Measurements from ENCODE around the gene GPR87.

Gene GPR87

DNA sequence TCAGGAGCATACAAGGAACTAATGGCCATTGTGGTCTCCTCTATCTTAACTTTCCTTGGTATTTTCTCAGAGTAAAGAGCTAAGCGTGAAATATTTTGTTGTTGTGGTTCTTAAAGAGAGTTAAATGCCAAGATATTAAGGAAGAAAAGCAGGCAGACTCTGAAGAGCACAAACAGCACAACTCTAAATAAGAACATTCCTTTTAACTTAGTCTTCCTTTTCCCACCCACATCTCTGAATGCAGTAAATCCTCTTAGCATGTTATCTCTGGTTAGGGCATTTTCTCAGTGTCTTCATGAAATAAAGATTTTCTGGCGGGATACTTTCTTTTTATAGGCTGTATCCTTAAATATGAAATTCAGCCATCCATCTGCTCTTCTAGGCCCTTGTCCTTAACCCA lies 1.5 kb downstream of the GPR87 start:
- DNase-seq: no peak

DNA sequence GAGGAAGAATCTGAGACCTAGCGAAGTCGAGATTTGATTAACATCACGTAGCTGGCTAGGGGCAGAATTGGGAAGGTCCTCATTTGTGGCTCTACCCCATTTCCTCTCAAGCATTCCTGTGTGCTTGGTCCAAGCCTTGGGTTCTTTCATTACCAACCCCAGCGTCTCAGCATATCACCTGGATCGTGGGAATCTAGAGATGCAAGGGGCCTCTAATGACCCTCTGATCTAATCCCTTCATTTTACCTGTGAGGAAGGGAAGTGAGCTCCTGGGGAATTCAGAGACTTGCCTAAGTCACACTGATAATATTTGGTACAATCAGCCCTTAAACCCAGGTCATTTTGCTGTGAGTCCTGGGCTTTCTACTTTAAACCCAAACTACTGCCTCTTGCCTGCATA lies 2.0 kb downstream of the GPR87 start:
- DNase-seq: no peak

DNA sequence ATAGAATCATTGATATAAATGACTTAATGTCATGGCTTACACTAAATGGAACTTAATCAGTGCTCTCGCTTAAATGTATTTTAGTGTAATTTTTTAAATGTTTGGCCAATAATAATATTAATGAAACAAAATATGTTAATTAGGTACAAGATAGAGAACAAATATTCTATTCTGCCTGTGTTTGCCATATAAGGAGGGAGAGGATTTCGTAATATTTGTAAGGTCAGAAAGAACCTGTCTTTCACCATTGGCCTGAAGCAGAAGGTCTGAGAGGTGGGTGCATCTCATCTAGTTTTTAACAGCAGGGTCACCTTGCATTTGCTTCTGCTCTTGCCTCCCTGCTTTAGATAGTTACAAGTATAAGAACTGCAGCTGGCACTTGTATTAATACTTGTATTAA lies 2.5 kb downstream of the GPR87 start:
- no peak for DNase-seq

DNA sequence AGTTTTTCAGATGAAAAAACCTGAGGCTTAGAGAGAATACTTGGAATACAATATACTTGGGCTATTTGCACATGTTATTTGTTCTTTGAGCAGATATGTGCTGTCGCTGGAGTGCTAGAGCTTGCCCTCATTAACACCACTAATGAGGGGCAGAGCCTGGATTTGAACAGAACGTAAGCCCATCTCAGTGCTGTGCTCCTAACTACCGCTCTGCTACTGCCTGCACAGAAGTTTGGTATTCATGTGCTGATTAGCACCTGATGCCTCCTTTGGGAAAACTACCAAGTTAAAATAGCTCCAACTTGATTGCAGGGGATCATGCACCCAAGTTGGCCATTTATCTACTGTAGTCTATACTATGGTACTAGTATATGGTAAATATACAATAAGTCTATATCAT lies 3.6 kb downstream of the GPR87 start:
- no peak for DNase-seq

GRCh38 chr3:151309566-151309965 lies 7.1 kb downstream of the GPR87 start:
- DNase-seq: no peak

- DNase-seq: no peak
These were observed 8.8 kb downstream of the GPR87 start for GRCh38 chr3:151307583-151308488.

GRCh38 chr3:151307131-151307530 lies 9.5 kb downstream of the GPR87 start:
- no peak for DNase-seq

GRCh38 chr3:151306168-151306810 lies 10.3 kb downstream of the GPR87 start:
- DNase-seq: no peak

GRCh38 chr3:151305775-151306151 lies 10.9 kb downstream of the GPR87 start:
- no peak for DNase-seq

GRCh38 chr3:151305060-151305774 lies 11.4 kb downstream of the GPR87 start:
- no peak for DNase-seq

DNA sequence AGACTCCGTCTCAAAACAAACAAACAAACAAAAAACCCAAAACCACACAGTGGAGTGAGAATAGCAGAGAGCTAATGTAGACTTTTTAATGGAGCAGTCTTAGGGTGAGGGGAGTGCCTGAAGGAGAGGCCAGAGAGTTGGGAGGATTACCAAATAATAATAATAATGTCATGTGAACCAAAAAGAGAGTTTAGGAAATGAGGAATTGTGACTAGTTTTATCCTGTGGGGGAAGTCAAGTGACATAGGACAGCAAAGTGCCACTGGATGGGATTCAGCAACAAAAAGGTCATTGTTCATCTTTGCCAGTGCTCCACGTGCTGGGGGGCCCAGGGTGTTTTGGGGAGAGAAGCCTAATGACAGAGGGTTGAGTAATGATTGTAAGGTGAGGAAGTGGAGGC lies 12.9 kb downstream of the GPR87 start:
- no peak for DNase-seq

DNA sequence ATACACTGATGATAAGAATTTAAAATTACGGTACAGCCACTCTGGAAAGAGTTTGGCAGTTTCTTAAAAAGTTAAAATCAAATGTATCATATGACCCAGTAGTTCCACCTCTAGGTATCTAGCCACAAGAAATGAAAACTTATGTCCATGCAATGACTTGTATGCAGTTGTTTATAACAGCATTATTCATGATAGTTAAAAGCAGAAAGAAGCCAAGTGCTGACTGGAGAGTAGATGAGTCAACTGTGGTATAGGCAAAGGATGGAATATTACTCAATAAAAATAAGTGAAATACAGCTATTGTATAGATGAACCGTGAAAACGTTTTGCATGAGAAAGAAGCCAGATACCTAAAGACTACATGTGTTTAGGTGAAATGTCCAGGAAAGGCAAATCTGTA lies 14.8 kb downstream of the GPR87 start:
- no peak for DNase-seq

DNA sequence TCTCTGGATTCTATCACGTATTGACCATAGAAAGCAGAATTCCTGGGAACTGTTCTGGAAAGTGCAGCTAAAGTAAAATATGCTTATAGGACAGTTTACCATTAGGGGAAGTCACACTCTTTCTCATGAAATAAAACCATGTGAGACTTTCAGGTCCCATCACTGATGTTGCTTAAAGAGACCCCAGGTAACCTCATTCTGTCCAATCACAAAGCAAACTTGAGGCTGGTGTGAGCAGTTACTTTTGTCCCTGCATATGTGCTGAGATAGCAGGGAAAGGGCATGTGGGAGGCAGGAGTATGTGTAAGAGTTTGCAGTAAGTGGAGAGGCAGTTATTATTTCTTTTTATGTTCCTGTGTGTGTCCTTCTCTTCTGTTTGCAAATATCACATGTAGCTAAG lies 16.1 kb downstream of the GPR87 start:
- no peak for DNase-seq

- no peak for DNase-seq
These were observed 17.6 kb downstream of the GPR87 start for GRCh38 chr3:151299006-151299405.

DNA sequence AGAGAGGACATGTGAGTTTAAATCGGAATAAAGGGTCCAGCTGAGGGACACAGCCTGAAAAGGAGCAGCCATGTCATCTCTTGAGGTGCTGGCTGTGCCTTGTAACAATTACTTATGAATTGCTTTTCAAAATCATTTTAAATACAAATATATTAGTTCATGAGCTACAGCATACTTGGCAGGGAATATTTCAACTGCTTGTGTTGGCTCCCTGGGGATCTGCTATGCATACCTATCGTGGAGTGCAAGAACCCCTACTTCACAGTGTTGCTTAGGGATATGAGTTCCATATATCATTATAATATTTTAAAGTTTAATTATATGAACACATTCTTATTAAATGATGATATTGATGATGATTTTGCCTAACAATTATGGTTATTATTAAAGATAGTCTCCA lies 19.2 kb downstream of the GPR87 start:
- DNase-seq: no peak

DNA sequence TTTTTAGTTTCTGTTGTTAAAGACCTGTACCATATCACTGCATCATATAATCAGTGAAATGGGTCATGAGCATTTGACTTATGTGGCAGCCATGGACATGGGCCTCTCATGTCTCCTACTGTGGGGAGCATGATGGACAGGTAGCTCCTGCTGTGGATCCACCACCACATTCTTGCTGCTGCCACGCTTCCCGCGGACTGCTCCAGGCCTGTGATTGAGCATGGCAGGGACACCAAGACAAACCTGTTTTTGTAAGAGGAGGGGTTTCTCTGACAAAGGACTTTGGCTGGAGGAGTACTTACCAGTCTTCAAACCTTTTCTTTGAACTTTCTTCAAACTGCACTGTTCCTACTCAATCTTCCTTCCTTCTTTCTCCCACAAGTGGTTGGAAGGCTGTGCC lies 20.4 kb downstream of the GPR87 start:
- no peak for DNase-seq

GRCh38 chr3:151293127-151293526 lies 23.5 kb downstream of the GPR87 start:
- no peak for DNase-seq

DNA sequence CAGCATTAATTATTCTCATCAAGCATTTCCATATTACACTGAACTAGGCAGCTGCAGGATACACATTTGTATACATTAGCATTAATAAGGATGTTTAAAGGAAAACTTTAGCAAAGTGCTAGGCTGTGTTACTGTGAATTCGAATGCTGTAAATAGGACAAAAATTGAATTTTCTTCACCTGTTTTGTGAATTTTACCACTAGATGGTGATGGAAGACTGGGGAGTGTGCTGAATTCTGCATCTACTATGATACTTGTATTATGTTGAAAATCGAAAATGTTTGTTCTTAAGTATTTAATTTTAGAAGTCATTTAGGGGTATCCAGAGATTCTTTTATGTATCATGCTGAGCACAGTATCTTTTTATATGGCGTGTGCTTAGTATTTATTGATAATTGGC lies 25.9 kb downstream of the GPR87 start:
- no peak for DNase-seq

DNA sequence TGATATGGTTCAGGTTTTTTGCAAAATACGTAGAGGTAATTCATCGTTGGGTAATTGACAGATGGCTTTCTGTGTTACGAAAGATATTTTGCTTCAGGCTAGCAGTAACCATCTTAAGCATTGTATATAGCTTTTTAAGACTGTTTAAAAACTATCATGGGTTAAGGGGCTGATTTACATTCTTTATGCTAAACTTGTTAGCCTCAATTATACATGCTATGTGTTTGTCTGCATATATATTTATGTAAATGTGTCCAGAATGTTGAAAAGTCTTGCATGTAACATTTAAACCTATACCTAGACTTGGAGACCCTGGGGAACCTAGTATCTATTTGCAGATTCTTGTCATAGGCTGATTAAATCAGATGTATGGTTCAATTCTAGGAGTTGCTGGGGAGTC lies 27.2 kb downstream of the GPR87 start:
- DNase-seq: no peak

DNA sequence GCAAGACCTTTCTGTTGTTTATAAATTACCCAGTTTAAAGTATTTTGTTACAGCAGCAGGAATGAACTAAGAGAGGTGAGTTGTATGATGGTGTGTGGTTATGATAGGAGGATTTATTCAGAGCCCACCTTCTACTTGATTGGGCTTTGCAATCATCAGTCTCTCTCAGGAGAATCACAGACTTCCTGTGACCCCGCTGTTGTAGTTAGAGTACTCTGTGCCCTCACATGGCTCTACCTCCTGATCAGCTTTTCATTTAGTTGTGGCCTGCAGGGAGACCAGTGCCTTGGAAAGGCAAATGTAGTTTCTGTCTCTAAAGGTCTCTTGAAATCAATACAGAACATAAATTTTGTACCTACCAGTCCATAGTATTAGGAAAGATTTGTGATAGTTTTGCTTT lies 30.7 kb downstream of the GPR87 start:
- no peak for DNase-seq

DNA sequence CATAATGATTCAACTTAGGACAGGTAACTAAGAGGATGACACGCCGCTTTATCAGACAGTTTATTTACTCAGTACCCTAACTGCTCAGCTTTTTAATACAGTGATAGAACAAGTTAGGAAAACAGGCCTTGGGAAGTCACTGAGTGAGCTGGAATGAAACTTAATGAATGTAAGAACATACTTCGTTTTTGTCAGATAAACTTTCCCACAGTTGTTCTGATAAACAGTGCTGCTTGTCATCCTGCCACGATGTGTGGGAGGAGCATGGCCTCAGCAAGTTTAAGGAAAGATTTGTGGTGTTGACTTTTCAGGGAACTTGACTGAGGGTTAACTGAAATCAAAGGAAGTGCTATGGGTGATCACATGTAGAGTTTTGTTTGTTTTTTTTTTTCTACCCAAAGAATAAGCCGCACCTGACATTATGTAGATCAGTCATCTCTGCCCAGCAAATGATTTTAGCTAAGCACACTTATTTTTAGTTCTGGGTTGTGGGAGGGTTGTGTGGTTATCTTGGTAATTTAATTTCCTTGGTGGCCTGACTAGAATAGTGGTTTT lies 32.6 kb downstream of the GPR87 start:
- no peak for DNase-seq

- no peak for DNase-seq
These were observed 33.2 kb downstream of the GPR87 start for GRCh38 chr3:151283387-151283786.

- DNase-seq: no peak
These were observed 33.7 kb downstream of the GPR87 start for GRCh38 chr3:151282921-151283320.
